HG03354 (cell line): ENCODE data around the gene FLT1.

Experiments used
- ATAC-seq: cut with Tn5 transposase; IDR thresholded peaks from one replicate; pipeline ENCODE4 v1.9.1; 2021; ENCODE audit warnings: mild to moderate bottlenecking; ENCODE audit not compliant: unreplicated experiment, poor library complexity, severe bottlenecking

The FLT1 gene

GRCh38 chr13:28468023-28468915, 26.7 kb downstream of the FLT1 start:
- ATAC-seq: peak; percentile 54

- ATAC-seq: no peak
Observed at GRCh38 chr13:28467034-28467433, 27.9 kb downstream of the FLT1 start.

- ATAC-seq: no peak
Observed at GRCh38 chr13:28466151-28466550, 28.8 kb downstream of the FLT1 start.

GRCh38 chr13:28464861-28465460, 30.0 kb downstream of the FLT1 start:
- ATAC-seq: no peak

GRCh38 chr13:28463481-28463880, 31.4 kb downstream of the FLT1 start:
- ATAC-seq: no peak

GRCh38 chr13:28459911-28460310, 35.0 kb downstream of the FLT1 start:
- ATAC-seq: no peak

- no peak for ATAC-seq
Observed at GRCh38 chr13:28458608-28459007, 36.3 kb downstream of the FLT1 start.

- no peak for ATAC-seq
Observed at GRCh38 chr13:28458051-28458450, 36.9 kb downstream of the FLT1 start.

GRCh38 chr13:28457521-28457920, 37.4 kb downstream of the FLT1 start:
- no peak for ATAC-seq

GRCh38 chr13:28455580-28456194, 39.2 kb downstream of the FLT1 start:
- no peak for ATAC-seq

- no peak for ATAC-seq
Observed at GRCh38 chr13:28452755-28453154, 42.2 kb downstream of the FLT1 start.

GRCh38 chr13:28451482-28452217, 43.3 kb downstream of the FLT1 start:
- ATAC-seq: no peak

GRCh38 chr13:28449826-28450773, 44.8 kb downstream of the FLT1 start:
- no peak for ATAC-seq

GRCh38 chr13:28448651-28449358, 46.1 kb downstream of the FLT1 start:
- no peak for ATAC-seq

- no peak for ATAC-seq
Observed at GRCh38 chr13:28447989-28448388, 46.9 kb downstream of the FLT1 start.

GRCh38 chr13:28447206-28447605, 47.7 kb downstream of the FLT1 start:
- ATAC-seq: no peak

- ATAC-seq: no peak
Observed at GRCh38 chr13:28442839-28443238, 52.1 kb downstream of the FLT1 start.

GRCh38 chr13:28441529-28441928, 53.4 kb downstream of the FLT1 start:
- no peak for ATAC-seq
